Glomerular endothelial cell (primary cell): Measurements from ENCODE around the gene SP7. TPM values are rescaled to one million over a fixed set of nuclear protein-coding genes. Genes with fewer than 3 reads are reported as not detected.

Source experiments
- DNase-seq: peaks from one replicate; pipeline ENCODE4 v3.0.0-alpha.2; 2011; ENCODE audit warnings: low read depth, low spot score; ENCODE audit errors: extremely low read depth
- total RNA-seq: library from RNA; depleted of rRNA; stranded (reverse); fragments of >200 nt; gene quantifications from 2 replicates; pipeline ENCODE4 v1.2.3, GENCODE V29; 2015

Gene SP7
- total RNA-seq, 1 donor from 2014 or later, result not detected

- no peak for DNase-seq
These were observed 56.8 kb downstream of the SP7 start for GRCh38 chr12:53279283-53279869.

- no peak for DNase-seq
These were observed 58.2 kb downstream of the SP7 start for GRCh38 chr12:53277981-53278380.

Other genes with a start within 250 kb of the SP7 start
- 21.5 and 55.3 TPM in 2 replicates for gene IGFBP6, start 238.7 kb downstream of the SP7 start, total RNA-seq
- not detected in 2 replicates for gene SOAT2, start 232.9 kb downstream of the SP7 start, total RNA-seq
- gene ZNF740, start 155.6 kb downstream of the SP7 start, total RNA-seq, result 9.2 and 10.9 TPM in 2 replicates
- gene CSAD, start 155.4 kb downstream of the SP7 start, total RNA-seq, result 5.7 and 17.3 TPM in 2 replicates
- gene ITGB7, start 129.1 kb downstream of the SP7 start, total RNA-seq, result not detected in 2 replicates
- 9.8 and 16.7 TPM in 2 replicates for gene RARG, start 104.1 kb downstream of the SP7 start, total RNA-seq
- 2.6 and 4.8 TPM in 2 replicates for gene ESPL1, start 68.1 kb downstream of the SP7 start, total RNA-seq
- 344 and 417 TPM in 2 replicates for gene PFDN5, start 40.8 kb downstream of the SP7 start, total RNA-seq
- 41.4 and 55.0 TPM in 2 replicates for gene MYG1, start 36.7 kb downstream of the SP7 start, total RNA-seq
- gene AAAS, start 14.7 kb downstream of the SP7 start, total RNA-seq, result 51.8 and 56.7 TPM in 2 replicates
- 30.1 and 39.0 TPM in 2 replicates for gene SP1, start 43.8 kb upstream of the SP7 start, total RNA-seq
- not detected in 2 replicates for gene AMHR2, start 87.5 kb upstream of the SP7 start, total RNA-seq
- 50.5 and 55.0 TPM in 2 replicates for gene PRR13, start 105.4 kb upstream of the SP7 start, total RNA-seq
- 379 and 520 TPM in 2 replicates for gene PCBP2, start 115.7 kb upstream of the SP7 start, total RNA-seq
- gene MAP3K12, start 163.1 kb upstream of the SP7 start, total RNA-seq, result 22.6 and 29.2 TPM in 2 replicates
- 45.7 and 50.6 TPM in 2 replicates for gene TARBP2, start 164.9 kb upstream of the SP7 start, total RNA-seq
- 0.70 TPM in 1 of 2 replicates, not detected in the other for gene NPFF, start 171.1 kb upstream of the SP7 start, total RNA-seq